RWPE2 (cell line): ENCODE results near the gene RGS6.

Experiments used
- ATAC-seq: fragments of 200-7000 bp; cut with Tn5 transposase; 3 replicates; pipeline ENCODE4 v1.9.1; 2021; ENCODE audit warnings: low read depth
- DNase-seq: peaks from one replicate; pipeline ENCODE4 v3.0.0-alpha.2; 2020; ENCODE audit warnings: low spot score
- H3K27ac ChIP-seq: fragments of 450-650 bp; 2 replicates; pipeline ENCODE4 v1.5.1; 2017; ENCODE audit warnings: mild to moderate bottlenecking; ENCODE audit not compliant: poor library complexity, severe bottlenecking
- H3K27me3 ChIP-seq: fragments of 250-450 bp; sonication (Bioruptor Pico); 2 replicates; pipeline ENCODE4 v1.5.1; 2021; ENCODE audit warnings: mild to moderate bottlenecking, moderate library complexity; ENCODE audit not compliant: insufficient read depth, poor library complexity, severe bottlenecking
- H3K36me3 ChIP-seq: fragments of 250-450 bp; sonication (Bioruptor Pico); 2 replicates; pipeline ENCODE4 v1.5.1; 2020; ENCODE audit warnings: low read depth, mild to moderate bottlenecking, moderate library complexity
- H3K4me1 ChIP-seq: fragments of 250-450 bp; sonication (Bioruptor Pico); 2 replicates; pipeline ENCODE4 v1.5.1; 2021; ENCODE audit warnings: mild to moderate bottlenecking, moderate library complexity; ENCODE audit not compliant: insufficient read depth, poor library complexity, severe bottlenecking
- H3K4me3 ChIP-seq: fragments of 250-450 bp; sonication (Bioruptor Pico); 2 replicates; pipeline ENCODE4 v1.5.1; 2021; ENCODE audit warnings: mild to moderate bottlenecking, moderate library complexity; ENCODE audit not compliant: severe bottlenecking
- H3K9me3 ChIP-seq: fragments of 250-450 bp; sonication (Bioruptor Pico); 2 replicates; pipeline ENCODE4 v1.5.1; 2021; ENCODE audit warnings: mild to moderate bottlenecking, moderate library complexity; ENCODE audit not compliant: severe bottlenecking
- TF ChIP-seq, protein P1 (sequence below): fragments of 450-650 bp; IDR thresholded peaks from one replicate; pipeline ENCODE4 v1.5.1; 2017; ENCODE audit warnings: mild to moderate bottlenecking, moderate library complexity; ENCODE audit not compliant: poor library complexity, severe bottlenecking

The RGS6 gene

DNA sequence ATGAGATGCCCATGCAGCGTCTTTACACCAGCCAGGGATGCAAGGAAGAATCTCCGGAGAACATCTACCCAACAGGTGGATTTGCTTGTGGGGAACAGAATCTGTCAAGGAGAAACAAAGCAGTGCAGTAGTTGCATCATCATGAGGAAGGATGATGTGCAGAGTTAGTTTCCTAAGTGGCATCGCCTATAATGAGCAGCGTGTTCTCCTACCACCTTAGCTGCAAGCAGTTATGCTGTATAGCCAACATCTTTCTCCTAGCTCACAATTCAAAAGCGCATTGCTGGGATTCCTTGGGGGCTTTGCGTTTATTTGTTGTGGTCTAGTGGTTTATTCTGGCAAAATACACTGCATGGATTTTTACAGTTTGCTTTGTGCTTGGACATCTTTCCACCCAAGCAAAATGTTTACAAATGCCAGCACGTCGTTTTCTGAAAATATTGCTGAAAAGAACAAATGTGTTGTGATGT, 233.0 kb downstream of the RGS6 start:
- H3K27me3 ChIP-seq: peaks cover 18% of the 10 kb centered on the region
- TF ChIP-seq, protein P1, sequence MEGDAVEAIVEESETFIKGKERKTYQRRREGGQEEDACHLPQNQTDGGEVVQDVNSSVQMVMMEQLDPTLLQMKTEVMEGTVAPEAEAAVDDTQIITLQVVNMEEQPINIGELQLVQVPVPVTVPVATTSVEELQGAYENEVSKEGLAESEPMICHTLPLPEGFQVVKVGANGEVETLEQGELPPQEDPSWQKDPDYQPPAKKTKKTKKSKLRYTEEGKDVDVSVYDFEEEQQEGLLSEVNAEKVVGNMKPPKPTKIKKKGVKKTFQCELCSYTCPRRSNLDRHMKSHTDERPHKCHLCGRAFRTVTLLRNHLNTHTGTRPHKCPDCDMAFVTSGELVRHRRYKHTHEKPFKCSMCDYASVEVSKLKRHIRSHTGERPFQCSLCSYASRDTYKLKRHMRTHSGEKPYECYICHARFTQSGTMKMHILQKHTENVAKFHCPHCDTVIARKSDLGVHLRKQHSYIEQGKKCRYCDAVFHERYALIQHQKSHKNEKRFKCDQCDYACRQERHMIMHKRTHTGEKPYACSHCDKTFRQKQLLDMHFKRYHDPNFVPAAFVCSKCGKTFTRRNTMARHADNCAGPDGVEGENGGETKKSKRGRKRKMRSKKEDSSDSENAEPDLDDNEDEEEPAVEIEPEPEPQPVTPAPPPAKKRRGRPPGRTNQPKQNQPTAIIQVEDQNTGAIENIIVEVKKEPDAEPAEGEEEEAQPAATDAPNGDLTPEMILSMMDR: no peak
- ATAC-seq (no peak), DNase-seq (no peak)
- H3K36me3 ChIP-seq: no peaks in the 10 kb centered on the region
- no peak overlapping the region for H3K27ac ChIP-seq
- H3K9me3 ChIP-seq: no peaks in the 10 kb centered on the region
- no peaks in the 10 kb centered on the region for H3K4me1 ChIP-seq
- H3K4me3 ChIP-seq: no peak overlapping the region

GRCh38 chr14:72169521-72169920, 237.3 kb downstream of the RGS6 start:
- Histone ChIP-seq H3K9me3 (no peaks in the 10 kb centered on the region), H3K27me3 (peaks cover 27% of the 10 kb centered on the region), H3K36me3 (no peaks in the 10 kb centered on the region), H3K4me1 (no peaks in the 10 kb centered on the region), H3K27ac (no peak overlapping the region), H3K4me3 (no peak overlapping the region)
- ATAC-seq: peak; percentile 14; the same call in 1 of the 3 replicates
- DNase-seq: no peak
- TF ChIP-seq, protein P1: no peak

- Histone ChIP-seq H3K27me3 (peaks cover 15% of the 10 kb centered on the region), H3K36me3 (no peaks in the 10 kb centered on the region), H3K4me3 (no peak overlapping the region), H3K9me3 (no peaks in the 10 kb centered on the region), H3K4me1 (no peaks in the 10 kb centered on the region), H3K27ac (no peak overlapping the region)
- DNase-seq: no peak
- TF ChIP-seq, protein P1: no peak
- no peak for ATAC-seq
Observed at GRCh38 chr14:72172049-72172448, 239.8 kb downstream of the RGS6 start.

- Histone ChIP-seq H3K36me3 (no peaks in the 10 kb centered on the region), H3K4me3 (no peak overlapping the region), H3K27me3 (peaks cover 11% of the 10 kb centered on the region), H3K4me1 (no peaks in the 10 kb centered on the region), H3K9me3 (no peaks in the 10 kb centered on the region), H3K27ac (no peak overlapping the region)
- TF ChIP-seq, protein P1: no peak
- DNase-seq (no peak), ATAC-seq (no peak)
Observed at GRCh38 chr14:72172597-72172996, 240.4 kb downstream of the RGS6 start.

DNA sequence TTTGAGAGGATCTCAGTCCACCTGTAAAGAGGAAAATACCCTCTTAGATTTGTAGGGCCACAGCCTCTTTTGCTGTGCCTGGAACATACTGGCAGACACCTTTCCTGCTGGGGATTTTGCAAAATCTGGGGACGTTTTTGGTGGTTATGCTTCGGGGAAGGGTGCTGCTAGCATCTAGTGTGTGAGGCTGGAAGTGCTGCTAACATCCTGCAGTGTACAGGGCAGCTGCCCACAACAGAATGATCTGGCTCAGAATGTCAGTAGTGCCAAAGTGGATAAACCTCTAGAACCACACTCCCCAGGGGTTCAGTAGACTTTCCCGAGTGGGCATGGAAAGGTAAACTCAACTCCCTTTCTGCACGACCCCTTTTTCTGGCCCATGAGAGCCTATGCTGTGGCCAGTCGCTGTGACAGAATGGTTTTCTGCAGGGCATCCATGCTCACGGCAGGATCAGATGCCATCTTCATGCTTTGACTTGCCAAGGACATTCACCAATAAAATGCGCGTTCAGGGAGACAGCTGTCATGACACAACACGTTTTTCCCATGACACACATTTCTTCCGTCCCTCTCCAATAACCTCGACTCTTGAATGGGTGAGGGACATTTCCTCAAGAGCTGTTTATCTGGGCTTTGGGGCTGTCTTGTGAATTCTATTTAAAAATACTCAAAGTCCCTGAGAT, 240.9 kb downstream of the RGS6 start:
- no peaks in the 10 kb centered on the region for H3K4me1 ChIP-seq
- H3K27ac ChIP-seq: no peak overlapping the region
- H3K9me3 ChIP-seq: no peaks in the 10 kb centered on the region
- ATAC-seq (peak; percentile 17; the same call in 1 of the 3 replicates), DNase-seq (no peak)
- peaks cover 11% of the 10 kb centered on the region for H3K27me3 ChIP-seq
- H3K36me3 ChIP-seq: no peaks in the 10 kb centered on the region
- H3K4me3 ChIP-seq: no peak overlapping the region
- TF ChIP-seq, protein P1: no peak
